ENCODE results near the gene RELB. TPM values are rescaled to one million over a fixed set of nuclear protein-coding genes. Genes with fewer than 3 reads are reported as not detected.

RELB gene
- total and polyA plus RNA-seq, 9 of the 15 experiments (the other 6 are each of a cell fraction or from before 2014, with no cell fraction given) = 0.15 to 1.1 (median 0.28) TPM; not detected in 2

DNA sequence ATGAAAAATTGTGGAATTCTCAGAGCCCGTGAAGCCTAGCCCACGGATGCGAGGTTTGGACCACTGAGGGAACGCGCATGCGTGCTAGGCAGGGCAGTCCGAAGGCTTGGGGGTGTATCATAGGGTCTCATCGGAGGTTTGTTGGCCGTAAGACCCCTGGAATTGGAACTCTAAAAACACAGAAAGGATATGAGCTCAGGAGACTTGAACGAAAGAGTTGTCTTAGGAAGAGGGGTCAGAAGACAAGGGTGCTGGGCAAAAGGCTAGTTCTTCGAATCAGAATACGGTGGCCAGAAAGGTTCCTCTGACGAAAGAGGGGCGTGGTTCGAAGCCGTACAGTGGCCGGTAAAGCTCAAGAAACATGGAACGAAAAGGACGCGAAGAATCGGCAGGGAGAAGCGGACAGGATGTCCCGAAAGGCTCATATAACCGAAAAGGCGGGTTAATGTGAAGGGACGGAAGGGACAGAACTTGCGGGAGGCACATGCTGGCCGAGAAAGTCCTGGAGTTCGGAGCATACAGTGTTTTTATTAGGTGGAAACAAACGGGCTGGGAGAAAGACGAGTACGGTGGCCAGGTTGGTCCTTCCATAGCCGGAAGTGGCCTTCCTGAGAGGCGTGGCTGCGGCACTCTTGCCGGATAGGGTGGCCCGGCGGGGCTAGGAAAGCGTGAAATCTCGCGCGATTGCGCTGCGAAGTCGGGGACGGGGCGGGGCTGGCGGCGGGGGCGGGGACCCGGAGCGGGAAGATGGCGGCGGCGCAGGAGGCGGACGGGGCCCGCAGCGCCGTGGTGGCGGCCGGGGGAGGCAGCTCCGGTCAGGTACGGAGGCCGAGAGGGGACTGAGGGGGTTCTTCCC is 46.4 kb upstream of the RELB start, which contains the start of gene CLPTM1 (continued):
- TF ChIP-seq ZNF274 (IDR thresholded peaks at IDR 0.05; ENCODE audit: borderline replicate concordance, low read depth, low read length) (no peak), CREM (IDR thresholded peaks at IDR 0.05; ENCODE audit: low read depth) (peak; percentile 81), ZFP30 (CRISPR knock-in tag; IDR thresholded peaks at IDR 0.05; ENCODE audit: borderline replicate concordance) (no peak), TFAM (CRISPR knock-in tag; conservative IDR thresholded peaks at IDR 0.05) (no peak), ZNF347 (CRISPR knock-in tag; IDR thresholded peaks at IDR 0.05; ENCODE audit: low read depth) (no peak), GABPB1 (CRISPR knock-in tag; IDR thresholded peaks at IDR 0.05) (peak; percentile 92), KLF10 (CRISPR knock-in tag; IDR thresholded peaks at IDR 0.05) (no peak), SMAD3 (CRISPR knock-in tag; conservative IDR thresholded peaks at IDR 0.05) (no peak), PCBP2 (IDR thresholded peaks at IDR 0.05; ENCODE audit: low read depth, low read length, poor library complexity, severe bottlenecking) (no peak)
- TF ChIP-seq, protein P1, sequence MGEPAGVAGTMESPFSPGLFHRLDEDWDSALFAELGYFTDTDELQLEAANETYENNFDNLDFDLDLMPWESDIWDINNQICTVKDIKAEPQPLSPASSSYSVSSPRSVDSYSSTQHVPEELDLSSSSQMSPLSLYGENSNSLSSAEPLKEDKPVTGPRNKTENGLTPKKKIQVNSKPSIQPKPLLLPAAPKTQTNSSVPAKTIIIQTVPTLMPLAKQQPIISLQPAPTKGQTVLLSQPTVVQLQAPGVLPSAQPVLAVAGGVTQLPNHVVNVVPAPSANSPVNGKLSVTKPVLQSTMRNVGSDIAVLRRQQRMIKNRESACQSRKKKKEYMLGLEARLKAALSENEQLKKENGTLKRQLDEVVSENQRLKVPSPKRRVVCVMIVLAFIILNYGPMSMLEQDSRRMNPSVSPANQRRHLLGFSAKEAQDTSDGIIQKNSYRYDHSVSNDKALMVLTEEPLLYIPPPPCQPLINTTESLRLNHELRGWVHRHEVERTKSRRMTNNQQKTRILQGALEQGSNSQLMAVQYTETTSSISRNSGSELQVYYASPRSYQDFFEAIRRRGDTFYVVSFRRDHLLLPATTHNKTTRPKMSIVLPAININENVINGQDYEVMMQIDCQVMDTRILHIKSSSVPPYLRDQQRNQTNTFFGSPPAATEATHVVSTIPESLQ (CRISPR knock-in tag; IDR thresholded peaks at IDR 0.05) = peak; percentile 92; the same call in 1 of the 2 replicates
- TF ChIP-seq, protein P2, sequence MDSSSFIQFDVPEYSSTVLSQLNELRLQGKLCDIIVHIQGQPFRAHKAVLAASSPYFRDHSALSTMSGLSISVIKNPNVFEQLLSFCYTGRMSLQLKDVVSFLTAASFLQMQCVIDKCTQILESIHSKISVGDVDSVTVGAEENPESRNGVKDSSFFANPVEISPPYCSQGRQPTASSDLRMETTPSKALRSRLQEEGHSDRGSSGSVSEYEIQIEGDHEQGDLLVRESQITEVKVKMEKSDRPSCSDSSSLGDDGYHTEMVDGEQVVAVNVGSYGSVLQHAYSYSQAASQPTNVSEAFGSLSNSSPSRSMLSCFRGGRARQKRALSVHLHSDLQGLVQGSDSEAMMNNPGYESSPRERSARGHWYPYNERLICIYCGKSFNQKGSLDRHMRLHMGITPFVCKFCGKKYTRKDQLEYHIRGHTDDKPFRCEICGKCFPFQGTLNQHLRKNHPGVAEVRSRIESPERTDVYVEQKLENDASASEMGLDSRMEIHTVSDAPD (CRISPR knock-in tag; IDR thresholded peaks at IDR 0.05) = no peak
- TF ChIP-seq, protein P3, sequence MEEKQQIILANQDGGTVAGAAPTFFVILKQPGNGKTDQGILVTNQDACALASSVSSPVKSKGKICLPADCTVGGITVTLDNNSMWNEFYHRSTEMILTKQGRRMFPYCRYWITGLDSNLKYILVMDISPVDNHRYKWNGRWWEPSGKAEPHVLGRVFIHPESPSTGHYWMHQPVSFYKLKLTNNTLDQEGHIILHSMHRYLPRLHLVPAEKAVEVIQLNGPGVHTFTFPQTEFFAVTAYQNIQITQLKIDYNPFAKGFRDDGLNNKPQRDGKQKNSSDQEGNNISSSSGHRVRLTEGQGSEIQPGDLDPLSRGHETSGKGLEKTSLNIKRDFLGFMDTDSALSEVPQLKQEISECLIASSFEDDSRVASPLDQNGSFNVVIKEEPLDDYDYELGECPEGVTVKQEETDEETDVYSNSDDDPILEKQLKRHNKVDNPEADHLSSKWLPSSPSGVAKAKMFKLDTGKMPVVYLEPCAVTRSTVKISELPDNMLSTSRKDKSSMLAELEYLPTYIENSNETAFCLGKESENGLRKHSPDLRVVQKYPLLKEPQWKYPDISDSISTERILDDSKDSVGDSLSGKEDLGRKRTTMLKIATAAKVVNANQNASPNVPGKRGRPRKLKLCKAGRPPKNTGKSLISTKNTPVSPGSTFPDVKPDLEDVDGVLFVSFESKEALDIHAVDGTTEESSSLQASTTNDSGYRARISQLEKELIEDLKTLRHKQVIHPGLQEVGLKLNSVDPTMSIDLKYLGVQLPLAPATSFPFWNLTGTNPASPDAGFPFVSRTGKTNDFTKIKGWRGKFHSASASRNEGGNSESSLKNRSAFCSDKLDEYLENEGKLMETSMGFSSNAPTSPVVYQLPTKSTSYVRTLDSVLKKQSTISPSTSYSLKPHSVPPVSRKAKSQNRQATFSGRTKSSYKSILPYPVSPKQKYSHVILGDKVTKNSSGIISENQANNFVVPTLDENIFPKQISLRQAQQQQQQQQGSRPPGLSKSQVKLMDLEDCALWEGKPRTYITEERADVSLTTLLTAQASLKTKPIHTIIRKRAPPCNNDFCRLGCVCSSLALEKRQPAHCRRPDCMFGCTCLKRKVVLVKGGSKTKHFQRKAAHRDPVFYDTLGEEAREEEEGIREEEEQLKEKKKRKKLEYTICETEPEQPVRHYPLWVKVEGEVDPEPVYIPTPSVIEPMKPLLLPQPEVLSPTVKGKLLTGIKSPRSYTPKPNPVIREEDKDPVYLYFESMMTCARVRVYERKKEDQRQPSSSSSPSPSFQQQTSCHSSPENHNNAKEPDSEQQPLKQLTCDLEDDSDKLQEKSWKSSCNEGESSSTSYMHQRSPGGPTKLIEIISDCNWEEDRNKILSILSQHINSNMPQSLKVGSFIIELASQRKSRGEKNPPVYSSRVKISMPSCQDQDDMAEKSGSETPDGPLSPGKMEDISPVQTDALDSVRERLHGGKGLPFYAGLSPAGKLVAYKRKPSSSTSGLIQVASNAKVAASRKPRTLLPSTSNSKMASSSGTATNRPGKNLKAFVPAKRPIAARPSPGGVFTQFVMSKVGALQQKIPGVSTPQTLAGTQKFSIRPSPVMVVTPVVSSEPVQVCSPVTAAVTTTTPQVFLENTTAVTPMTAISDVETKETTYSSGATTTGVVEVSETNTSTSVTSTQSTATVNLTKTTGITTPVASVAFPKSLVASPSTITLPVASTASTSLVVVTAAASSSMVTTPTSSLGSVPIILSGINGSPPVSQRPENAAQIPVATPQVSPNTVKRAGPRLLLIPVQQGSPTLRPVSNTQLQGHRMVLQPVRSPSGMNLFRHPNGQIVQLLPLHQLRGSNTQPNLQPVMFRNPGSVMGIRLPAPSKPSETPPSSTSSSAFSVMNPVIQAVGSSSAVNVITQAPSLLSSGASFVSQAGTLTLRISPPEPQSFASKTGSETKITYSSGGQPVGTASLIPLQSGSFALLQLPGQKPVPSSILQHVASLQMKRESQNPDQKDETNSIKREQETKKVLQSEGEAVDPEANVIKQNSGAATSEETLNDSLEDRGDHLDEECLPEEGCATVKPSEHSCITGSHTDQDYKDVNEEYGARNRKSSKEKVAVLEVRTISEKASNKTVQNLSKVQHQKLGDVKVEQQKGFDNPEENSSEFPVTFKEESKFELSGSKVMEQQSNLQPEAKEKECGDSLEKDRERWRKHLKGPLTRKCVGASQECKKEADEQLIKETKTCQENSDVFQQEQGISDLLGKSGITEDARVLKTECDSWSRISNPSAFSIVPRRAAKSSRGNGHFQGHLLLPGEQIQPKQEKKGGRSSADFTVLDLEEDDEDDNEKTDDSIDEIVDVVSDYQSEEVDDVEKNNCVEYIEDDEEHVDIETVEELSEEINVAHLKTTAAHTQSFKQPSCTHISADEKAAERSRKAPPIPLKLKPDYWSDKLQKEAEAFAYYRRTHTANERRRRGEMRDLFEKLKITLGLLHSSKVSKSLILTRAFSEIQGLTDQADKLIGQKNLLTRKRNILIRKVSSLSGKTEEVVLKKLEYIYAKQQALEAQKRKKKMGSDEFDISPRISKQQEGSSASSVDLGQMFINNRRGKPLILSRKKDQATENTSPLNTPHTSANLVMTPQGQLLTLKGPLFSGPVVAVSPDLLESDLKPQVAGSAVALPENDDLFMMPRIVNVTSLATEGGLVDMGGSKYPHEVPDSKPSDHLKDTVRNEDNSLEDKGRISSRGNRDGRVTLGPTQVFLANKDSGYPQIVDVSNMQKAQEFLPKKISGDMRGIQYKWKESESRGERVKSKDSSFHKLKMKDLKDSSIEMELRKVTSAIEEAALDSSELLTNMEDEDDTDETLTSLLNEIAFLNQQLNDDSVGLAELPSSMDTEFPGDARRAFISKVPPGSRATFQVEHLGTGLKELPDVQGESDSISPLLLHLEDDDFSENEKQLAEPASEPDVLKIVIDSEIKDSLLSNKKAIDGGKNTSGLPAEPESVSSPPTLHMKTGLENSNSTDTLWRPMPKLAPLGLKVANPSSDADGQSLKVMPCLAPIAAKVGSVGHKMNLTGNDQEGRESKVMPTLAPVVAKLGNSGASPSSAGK (IDR thresholded peaks at IDR 0.05) = no peak

Data from K562 (cell line).